Kidney (tissue), 14 donors: Measurements from ENCODE around the gene SPC24. TPM values are rescaled to one million over a fixed set of nuclear protein-coding genes. Genes with fewer than 3 reads are reported as not detected.

Experiments
- DNase-seq, 5 donors: peaks; one replicate each; pipeline ENCODE4 v3.0.0-alpha.2; 2013 to 2020
- FAIRE-seq: peaks from 2 replicates; lab custom pipeline; 2012; peaks lifted over from hg19 to GRCh38; lab: Jason Lieb, UNC
- H3K27ac ChIP-seq, 2 donors: one replicate each; pipeline ENCODE4 v1.7.0; 2013; ENCODE audit warnings: low read depth in 2 of 2, low read length in 2 of 2, inconsistent platforms in 1 of 2
- H3K27me3 ChIP-seq: one replicate; pipeline ENCODE4 v1.7.1; 2013; ENCODE audit warnings: low read length, inconsistent platforms; ENCODE audit not compliant: control insufficient read depth, insufficient read depth
- H3K36me3 ChIP-seq, 3 donors: one replicate each; pipeline versions ENCODE4 v1.7.0 to v1.7.1; 2013; ENCODE audit warnings: low read length in 3 of 3, control low read depth in 1 of 3, inconsistent platforms in 1 of 3; ENCODE audit not compliant: insufficient read depth in 3 of 3, control insufficient read depth in 2 of 3
- H3K4me1 ChIP-seq, 3 donors: one replicate each; pipeline versions ENCODE4 v1.7.0 to v1.7.1; 2013; ENCODE audit warnings: low read length in 3 of 3, inconsistent platforms in 1 of 3, low read depth in 1 of 3; ENCODE audit not compliant: control insufficient read depth in 2 of 3, insufficient read depth in 2 of 3
- H3K4me3 ChIP-seq, 3 donors: one replicate each; pipeline versions ENCODE4 v1.7.0 to v1.8.1; 2013; ENCODE audit warnings: low read length in 3 of 3, control low read depth in 1 of 3, inconsistent platforms in 1 of 3
- H3K9ac ChIP-seq, 3 donors: one replicate each; pipeline versions ENCODE4 v1.7.0 to v1.7.1; 2013; ENCODE audit warnings: low read length in 3 of 3, control low read depth in 1 of 3, inconsistent platforms in 1 of 3
- H3K9me3 ChIP-seq, 3 donors: one replicate each; pipeline versions ENCODE4 v1.7.0 to v1.7.1; 2013; ENCODE audit warnings: low read length in 3 of 3, control low read depth in 1 of 3, inconsistent platforms in 1 of 3; ENCODE audit not compliant: control insufficient read depth in 2 of 3, insufficient read depth in 1 of 3
- CTCF ChIP-seq: IDR thresholded peaks from 3 replicates; pipeline ENCODE4 v1.5.1; 2012; ENCODE audit warnings: mild to moderate bottlenecking, moderate library complexity, borderline replicate concordance; ENCODE audit not compliant: insufficient read depth; ENCODE audit errors: extremely low read depth
- intact Hi-C: fragments of 100-400 bp; cut with DNase I; formaldehyde crosslinking; loops from one replicate; pipeline ENCODE4 v1.11.1; 2022
- polyA plus RNA-seq: library from polyadenylated mRNA; stranded (reverse); fragments of 350-450 nt; fragmentation: Illumina TruSeq; extraction: RNeasy Lipid Tissue Mini Kit (QIAGEN cat#74804); gene quantifications from one replicate; pipeline ENCODE4 v1.2.3, GENCODE V29; 2014; ENCODE audit warnings: low read depth, low replicate concordance; ENCODE audit not compliant: insufficient read depth
- total RNA-seq: library from RNA; stranded (reverse); fragmentation: NEBNext Ultra II Directional; extraction: Animal tissue kit (Norgen Biotek cat#: 25700); gene quantifications from one replicate; pipeline ENCODE4 v1.2.1, GENCODE V29; 2021
- donor health status: control.
- donor health status: control.
- donor health status: control.
- donor health status: control.
- donor health status: control.
- donor health status: DM: yes; HTN: yes; CAD: no.
- donor health status: Normal renal cell carcinoma (clear cell type).

SPC24 gene
- total and polyA plus RNA-seq, 2 donors from 2014 or later: 0.65 to 1.7 TPM

GRCh38 chr19:11169896-11170678, 14.5 kb upstream of the SPC24 start:
- Histone ChIP-seq H3K4me1 (peaks cover 0 to 4% (median 0%) of the 10 kb centered on the region in 3 donors), H3K36me3 (peaks cover 3 to 45% (median 22%) of the 10 kb centered on the region in 3 donors), H3K27ac (peak overlapping the region in 1 of 2 donors; percentile 13), H3K4me3 (no peak overlapping the region), H3K9me3 (no peaks in the 10 kb centered on the region), H3K9ac (no peak overlapping the region), H3K27me3 (no peaks in the 10 kb centered on the region)
- intact Hi-C loops: no loop called here
- TF ChIP-seq CTCF: no peak
- DNase-seq: no peak
- no peak for FAIRE-seq

GRCh38 chr19:11168568-11168967, 13.0 kb upstream of the SPC24 start:
- peaks cover 1 to 34% (median 11%) of the 10 kb centered on the region in 3 donors for H3K36me3 ChIP-seq
- FAIRE-seq (no peak), DNase-seq (no peak)
- H3K27ac ChIP-seq: no peak overlapping the region
- no peak overlapping the region for H3K4me3 ChIP-seq
- no peaks in the 10 kb centered on the region for H3K27me3 ChIP-seq
- H3K9me3 ChIP-seq: no peaks in the 10 kb centered on the region
- intact Hi-C loops: no loop called here
- peaks cover 0 to 4% (median 0%) of the 10 kb centered on the region in 3 donors for H3K4me1 ChIP-seq
- no peak for TF ChIP-seq CTCF
- H3K9ac ChIP-seq: no peak overlapping the region

GRCh38 chr19:11166281-11167142, 10.9 kb upstream of the SPC24 start:
- H3K27me3 ChIP-seq: no peaks in the 10 kb centered on the region
- H3K9me3 ChIP-seq: no peaks in the 10 kb centered on the region
- intact Hi-C loops: no loop called here
- peaks cover 0 to 4% (median 0%) of the 10 kb centered on the region in 3 donors for H3K4me1 ChIP-seq
- H3K4me3 ChIP-seq: no peak overlapping the region
- H3K9ac ChIP-seq: no peak overlapping the region
- no peak for TF ChIP-seq CTCF
- DNase-seq: peak in 2 of 5 donors; percentile 53 to 88
- FAIRE-seq: no peak
- H3K27ac ChIP-seq: peak overlapping the region; percentile 9 to 53
- H3K36me3 ChIP-seq: peaks cover 0 to 23% (median 7%) of the 10 kb centered on the region in 3 donors
